HepG2 (cell line): ENCODE results near the gene ARHGAP23. TPM values are rescaled to one million over a fixed set of nuclear protein-coding genes. Genes with fewer than 3 reads are reported as not detected.
A peak's percentile ranks its signal among the peaks of the same experiment; 100 is the strongest.

Experiments used
- ATAC-seq: fragments of 200-7000 bp; cut with Tn5 transposase; 3 replicates; pipeline ENCODE4 v1.9.1; 2020; ENCODE audit warnings: mild to moderate bottlenecking, moderate library complexity
- BruUV-seq: library from RNA; stranded (reverse); fragments of 400-500 nt; replicated peaks from 2 replicates; lab custom pipeline; 2021; lab: Mats Ljungman, UMichigan
- CTCF ChIA-PET: fragments of 300-600 bp; formaldehyde crosslinking; extraction: SDS; loops from one replicate; lab custom pipeline; 2021; ENCODE audit warnings: low total read pairs, inconsistent platforms, low intra/inter-chr PET ratio; lab: Yijun Ruan, JAX
- POLR2A ChIA-PET: fragments of 350-600 bp; sonication (Branson Sonifier 250); formaldehyde crosslinking; loops from one replicate; lab custom pipeline; 2020; ENCODE audit warnings: antibody characterized with exemption, inconsistent platforms; lab: Yijun Ruan, JAX
- DNase-seq: peaks from one replicate; pipeline ENCODE4 v3.0.0-alpha.2; 2015; ENCODE audit warnings: low spot score
- FAIRE-seq: peaks from 3 replicates; lab custom pipeline; 2011; peaks lifted over from hg19 to GRCh38; lab: Jason Lieb, UNC
- H2AFZ ChIP-seq: one replicate; pipeline ENCODE4 v1.6.1; 2011; ENCODE audit warnings: low read length, inconsistent platforms
- H3K27ac ChIP-seq: fragments of 300-600 bp; 3 replicates; pipeline ENCODE4 v1.8.0; 2011; ENCODE audit warnings: mixed run types, mild to moderate bottlenecking, mixed read lengths, low read length, inconsistent platforms; ENCODE audit not compliant: insufficient read depth; ENCODE audit errors: extremely low read length
- H3K27me3 ChIP-seq, 2 experiments: fragments of 200-600 bp in 1 of 2; 2 replicates in 1 of 2; 3 replicates in 1 of 2; pipeline versions ENCODE4 v1.6.0 to v1.8.0; 2011; ENCODE audit warnings: low read length in 2 of 2, mild to moderate bottlenecking in 2 of 2, moderate library complexity in 2 of 2, inconsistent platforms in 1 of 2; ENCODE audit not compliant: insufficient read depth in 2 of 2, control insufficient read depth in 1 of 2
- H3K36me3 ChIP-seq, 2 experiments: fragments of 200-600 bp in 1 of 2; replicated peaks in 1 of 2; 2 replicates in 1 of 2; 3 replicates in 1 of 2; pipeline versions ENCODE4 v1.5.1 to v1.8.0; 2011; ENCODE audit warnings: low read length in 2 of 2, inconsistent platforms in 1 of 2; ENCODE audit not compliant: insufficient read depth in 2 of 2, control insufficient read depth in 1 of 2
- H3K4me1 ChIP-seq: 2 replicates; pipeline ENCODE4 v1.5.1; 2012; ENCODE audit warnings: low read length, inconsistent platforms; ENCODE audit not compliant: insufficient read depth
- H3K4me2 ChIP-seq: 2 replicates; pipeline ENCODE4 v1.6.0; 2011; ENCODE audit warnings: low read depth, low read length, inconsistent platforms
- H3K4me3 ChIP-seq, 3 experiments: fragments of 200-600 bp in 1 of 3; sonication (generic), shearing (Covaris generic) in 1 of 3; replicated peaks in 1 of 3; 2 replicates each; pipeline ENCODE4 v1.5.1; 2011 to 2016; ENCODE audit warnings: low read length in 3 of 3, inconsistent platforms in 2 of 3, low read depth in 2 of 3, mild to moderate bottlenecking in 2 of 3, control low read depth in 1 of 3, mixed read lengths in 1 of 3; ENCODE audit not compliant: insufficient read depth in 1 of 3
- H3K79me2 ChIP-seq: one replicate; pipeline ENCODE4 v1.6.1; 2011; ENCODE audit warnings: low read length, inconsistent platforms; ENCODE audit not compliant: insufficient read depth
- H3K9ac ChIP-seq: 2 replicates; pipeline ENCODE4 v1.6.0; 2011; ENCODE audit warnings: mild to moderate bottlenecking, low read depth, low read length, inconsistent platforms; ENCODE audit not compliant: insufficient read depth
- H3K9me3 ChIP-seq: 2 replicates; pipeline ENCODE4 v1.5.1; 2012; ENCODE audit warnings: mild to moderate bottlenecking, low read length
- H4K20me1 ChIP-seq: 2 replicates; pipeline ENCODE4 v1.6.0; 2011; ENCODE audit warnings: inconsistent platforms, mild to moderate bottlenecking, low read length, moderate library complexity; ENCODE audit not compliant: insufficient read depth
- ADNP ChIP-seq: sonication (generic); formaldehyde crosslinking; IDR thresholded peaks from 2 replicates; pipeline ENCODE4 v1.4.0; 2020; ENCODE audit warnings: missing genetic modification reagents
- CTCF ChIP-seq: sonication (generic); formaldehyde crosslinking; IDR thresholded peaks from 2 replicates; pipeline ENCODE4 v1.5.0; 2020; ENCODE audit warnings: mild to moderate bottlenecking, missing genetic modification reagents, moderate library complexity
- HOXA5 ChIP-seq: sonication (generic); formaldehyde crosslinking; IDR thresholded peaks from 2 replicates; pipeline ENCODE4 v1.4.0; 2020; ENCODE audit warnings: missing genetic modification reagents
- MAZ ChIP-seq, 2 experiments: sonication (generic) in 1 of 2; formaldehyde crosslinking in 1 of 2; IDR thresholded peaks; 2 replicates each; pipeline versions ENCODE4 v1.5.0 to v1.6.1; 2012 to 2020; ENCODE audit warnings: low read depth in 2 of 2, mild to moderate bottlenecking in 2 of 2, borderline replicate concordance in 1 of 2, improper control_type of control experiment in 1 of 2, low read length in 1 of 2, missing genetic modification reagents in 1 of 2, moderate library complexity in 1 of 2
- MED8 ChIP-seq: sonication (generic); formaldehyde crosslinking; IDR thresholded peaks from 2 replicates; pipeline ENCODE4 v1.8.1; 2023; ENCODE audit warnings: mild to moderate bottlenecking, missing genetic modification reagents; ENCODE audit not compliant: insufficient replicate concordance
- MLLT10 ChIP-seq: sonication (generic); formaldehyde crosslinking; IDR thresholded peaks from 2 replicates; pipeline ENCODE4 v1.4.0; 2020; ENCODE audit warnings: missing genetic modification reagents
- NR2F1 ChIP-seq, 2 experiments: fragments of 450-650 bp in 1 of 2; formaldehyde crosslinking in 1 of 2; IDR thresholded peaks; 2 replicates each; pipeline versions ENCODE4 v1.5.0 to v1.6.1; 2016 to 2020; ENCODE audit warnings: mild to moderate bottlenecking in 1 of 2, missing compliant biosample characterization in 1 of 2, missing genetic modification reagents in 1 of 2, moderate library complexity in 1 of 2
- SALL1 ChIP-seq: sonication (generic); formaldehyde crosslinking; IDR thresholded peaks from 2 replicates; pipeline ENCODE4 v1.8.0; 2022; ENCODE audit warnings: mild to moderate bottlenecking, missing genetic modification reagents
- SMAD9 ChIP-seq: sonication (generic); formaldehyde crosslinking; IDR thresholded peaks from 2 replicates; pipeline ENCODE4 v1.5.1; 2020; ENCODE audit warnings: mild to moderate bottlenecking, missing genetic modification reagents
- TFDP2 ChIP-seq: sonication (generic); formaldehyde crosslinking; IDR thresholded peaks from 2 replicates; pipeline ENCODE4 v1.4.0; 2020; ENCODE audit warnings: missing genetic modification reagents
- ZGPAT ChIP-seq: IDR thresholded peaks from 2 replicates; pipeline ENCODE4 v1.6.1; 2016; ENCODE audit warnings: mild to moderate bottlenecking
- ZIK1 ChIP-seq: sonication (generic); formaldehyde crosslinking; IDR thresholded peaks from 2 replicates; pipeline ENCODE4 v1.5.0; 2020; ENCODE audit warnings: mild to moderate bottlenecking, low read depth, missing genetic modification reagents, borderline replicate concordance
- ZNF224 ChIP-seq: sonication (generic); formaldehyde crosslinking; IDR thresholded peaks from 2 replicates; pipeline ENCODE4 v1.5.0; 2020; ENCODE audit warnings: mild to moderate bottlenecking, missing genetic modification reagents
- ZNF329 ChIP-seq: sonication (generic); formaldehyde crosslinking; IDR thresholded peaks from 2 replicates; pipeline ENCODE4 v1.9.0; 2021; ENCODE audit warnings: low read depth, mild to moderate bottlenecking, missing genetic modification reagents
- ZNF607 ChIP-seq: sonication (generic); formaldehyde crosslinking; IDR thresholded peaks from 2 replicates; pipeline ENCODE4 v1.5.1; 2020; ENCODE audit warnings: missing genetic modification reagents, mild to moderate bottlenecking, borderline replicate concordance
- ZNF776 ChIP-seq: sonication (generic); formaldehyde crosslinking; IDR thresholded peaks from 2 replicates; pipeline ENCODE4 v1.4.0; 2020; ENCODE audit warnings: mild to moderate bottlenecking, missing genetic modification reagents
- whole genome bisulfite sequencing: methylation state at CpG from one replicate; pipeline ENCODE4 v1.1.6; 2017; ENCODE audit warnings: low lambda C conversion rate; 5-methylcytosine and 5-hydroxymethylcytosine counted together
- in situ Hi-C: cut with HindIII; loops from 2 replicates; pipeline ENCODE4 v1.10.0; 2017; ENCODE audit warnings: low pct_unique_long_range_greater_than_20kb; ENCODE audit not compliant: extremely low pct_ligation_motif_present
- intact Hi-C: fragments of 100-400 bp; cut with micrococcal nuclease; formaldehyde crosslinking; loops from one replicate; pipeline ENCODE4 v1.10.0; 2022; ENCODE audit not compliant: unreplicated experiment
- polyA plus RNA-seq, 8 experiments: library from polyadenylated mRNA; depleted of rRNA in 3 of 8; stranded (reverse) in 7 of 8; unstranded in 1 of 8; fragments of >200 nt; fragmentation: Illumina TruSeq in 4 of 8; extraction: Trizol in 4 of 8; gene quantifications; 2 replicates each; pipeline versions ENCODE4 v1.2.1 to v1.2.3, GENCODE V29; 2011 to 2016; ENCODE audit warnings: low read depth in 4 of 8, missing spikeins in 1 of 8, mixed read lengths in 1 of 8; ENCODE audit not compliant: insufficient read depth in 1 of 8
- total RNA-seq, 5 experiments: library from RNA; depleted of rRNA; stranded (reverse); fragments of >200 nt; fragmentation: Illumina TruSeq; extraction: Trizol; gene quantifications; 2 replicates each; pipeline ENCODE4 v1.2.3, GENCODE V29; 2016; ENCODE audit warnings: low read depth in 1 of 5
- TF ChIP-seq, protein P1 (sequence below): fragments of 450-650 bp; IDR thresholded peaks from 2 replicates; pipeline ENCODE4 v1.6.1; 2016

Gene ARHGAP23
- total and polyA plus RNA-seq, 2 of the 13 experiments (the other 11 are each of a cell fraction or from before 2014, with no cell fraction given): 0.03 TPM; not detected in 1

DNA sequence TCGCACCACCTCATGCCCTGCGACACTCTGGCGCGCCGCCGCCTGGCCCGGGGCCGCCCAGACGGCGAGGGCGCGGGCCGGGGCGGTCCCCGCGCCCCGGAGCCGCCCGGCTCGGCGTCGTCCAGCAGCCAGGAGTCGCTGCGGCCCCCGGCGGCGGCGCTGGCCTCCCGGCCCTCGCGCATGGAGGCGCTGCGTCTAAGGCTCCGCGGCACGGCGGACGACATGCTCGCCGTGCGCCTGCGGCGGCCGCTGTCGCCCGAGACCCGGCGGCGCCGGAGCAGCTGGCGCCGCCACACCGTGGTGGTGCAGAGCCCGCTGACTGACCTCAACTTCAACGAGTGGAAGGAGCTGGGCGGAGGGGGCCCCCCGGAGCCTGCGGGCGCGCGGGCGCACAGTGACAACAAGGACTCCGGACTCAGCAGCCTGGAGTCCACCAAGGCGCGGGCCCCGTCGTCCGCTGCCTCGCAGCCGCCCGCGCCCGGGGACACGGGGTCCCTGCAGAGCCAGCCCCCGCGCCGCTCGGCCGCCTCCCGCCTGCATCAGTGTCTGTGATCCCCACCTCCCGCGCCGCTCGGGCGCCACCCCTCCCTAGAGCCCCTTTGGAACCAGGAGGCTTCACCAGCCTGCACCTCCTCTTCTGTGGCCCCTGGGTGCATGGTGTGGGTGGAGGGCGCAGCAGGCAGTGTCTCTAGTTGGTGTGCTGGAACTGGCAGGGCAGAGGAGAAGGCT is 82.3 kb downstream of the ARHGAP23 start:
- in situ Hi-C loops (no loop called here), intact Hi-C loops (loop anchor here (5.0 kb wide), 1 partner anchor 47 kb away; no protein-coding TSS in a partner anchor)
- H3K36me3 ChIP-seq: no peaks in the 10 kb centered on the region
- DNase-seq (peak; percentile 39), FAIRE-seq (no peak), ATAC-seq (peak; percentile 80)
- H2AFZ ChIP-seq: no peak overlapping the region
- no peak overlapping the region for H3K27ac ChIP-seq
- H3K9ac ChIP-seq: peak overlapping the region; percentile 37; the same call in 1 of the 2 replicates
- BruUV-seq: no TSS peak
- H3K79me2 ChIP-seq: no peaks in the 10 kb centered on the region
- peaks cover 8 to 67% of the 10 kb centered on the region in 2 experiments; a peak in 4 of 5 replicates for H3K27me3 ChIP-seq
- peaks cover 25% of the 10 kb centered on the region for H3K4me1 ChIP-seq
- peak overlapping the region; percentile 21 to 66 (median 30) for H3K4me3 ChIP-seq
- H3K4me2 ChIP-seq: peak overlapping the region; percentile 74
- 4% methylated on average over 23 of the region's 86 CpGs for WGBS
- no peaks in the 10 kb centered on the region for H3K9me3 ChIP-seq
- ChIA-PET CTCF (interaction anchor here (0.8 to 2.5 kb wide), 6 partner anchors 19 to 157 kb away, joined by 3 to 14 read pairs (median 4); partner anchors contain the start of gene SRCIN1), POLR2A (no interaction called here)
- H4K20me1 ChIP-seq: no peaks in the 10 kb centered on the region
- TF ChIP-seq MED8 (CRISPR knock-in tag): no peak
- no peak for TF ChIP-seq ZGPAT (CRISPR knock-in tag)
- TF ChIP-seq MAZ (IDR thresholded peaks at IDR 0.05; ENCODE audit: borderline replicate concordance, low read depth, low read length): no peak
- TF ChIP-seq MAZ (CRISPR knock-in tag; IDR thresholded peaks at IDR 0.05; ENCODE audit: low read depth): peak; percentile 70
- no peak for TF ChIP-seq HOXA5 (CRISPR knock-in tag)
- 0 out of 2 replicates have a peak, but pooled peaks have one; percentile 32 for TF ChIP-seq ZNF329 (CRISPR knock-in tag)
- no peak for TF ChIP-seq MLLT10 (CRISPR knock-in tag)
- TF ChIP-seq SALL1: no peak
- 0 out of 2 replicates have a peak, but pooled peaks have one; percentile 2 for TF ChIP-seq ZNF776 (CRISPR knock-in tag)
- peak; percentile 49 for TF ChIP-seq TFDP2
- no peak for TF ChIP-seq ZNF607 (CRISPR knock-in tag)
- no peak for TF ChIP-seq ADNP (CRISPR knock-in tag)
- TF ChIP-seq ZNF224 (CRISPR knock-in tag): no peak
- TF ChIP-seq CTCF (CRISPR knock-in tag): peak; percentile 36; the same call in 1 of the 2 replicates
- no peak for TF ChIP-seq NR2F1 (CRISPR knock-in tag; IDR thresholded peaks at IDR 0.05)
- no peak for TF ChIP-seq SMAD9 (CRISPR knock-in tag)
- TF ChIP-seq, protein P1, sequence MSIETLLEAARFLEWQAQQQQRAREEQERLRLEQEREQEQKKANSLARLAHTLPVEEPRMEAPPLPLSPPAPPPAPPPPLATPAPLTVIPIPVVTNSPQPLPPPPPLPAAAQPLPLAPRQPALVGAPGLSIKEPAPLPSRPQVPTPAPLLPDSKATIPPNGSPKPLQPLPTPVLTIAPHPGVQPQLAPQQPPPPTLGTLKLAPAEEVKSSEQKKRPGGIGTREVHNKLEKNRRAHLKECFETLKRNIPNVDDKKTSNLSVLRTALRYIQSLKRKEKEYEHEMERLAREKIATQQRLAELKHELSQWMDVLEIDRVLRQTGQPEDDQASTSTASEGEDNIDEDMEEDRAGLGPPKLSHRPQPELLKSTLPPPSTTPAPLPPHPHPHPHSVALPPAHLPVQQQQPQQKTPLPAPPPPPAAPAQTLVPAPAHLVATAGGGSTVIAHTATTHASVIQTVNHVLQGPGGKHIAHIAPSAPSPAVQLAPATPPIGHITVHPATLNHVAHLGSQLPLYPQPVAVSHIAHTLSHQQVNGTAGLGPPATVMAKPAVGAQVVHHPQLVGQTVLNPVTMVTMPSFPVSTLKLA: no peak
- TF ChIP-seq ZIK1 (CRISPR knock-in tag): 0 out of 2 replicates have a peak, but pooled peaks have one; percentile 3
